Trophoblast cell (in vitro differentiated cells and primary cell): ENCODE measurements around the gene SASH1.

Source experiments
- DNase-seq, 2 donors: peaks; one replicate each; pipeline ENCODE4 v3.0.0-alpha.2; 2016
- H2AFZ ChIP-seq: 2 replicates; pipeline ENCODE4 v1.6.1; 2013; ENCODE audit warnings: low read length, moderate library complexity, mild to moderate bottlenecking; ENCODE audit not compliant: insufficient read depth, poor library complexity
- H2AK5ac ChIP-seq: 2 replicates; pipeline ENCODE4 v1.6.1; 2013; ENCODE audit warnings: mild to moderate bottlenecking, low read length
- H2BK120ac ChIP-seq: 2 replicates; pipeline ENCODE4 v1.6.1; 2013; ENCODE audit warnings: low read length, mild to moderate bottlenecking, moderate library complexity; ENCODE audit not compliant: insufficient read depth, poor library complexity
- H2BK12ac ChIP-seq: 2 replicates; pipeline ENCODE4 v1.6.1; 2013; ENCODE audit warnings: mild to moderate bottlenecking, low read length, moderate library complexity
- H2BK5ac ChIP-seq: 2 replicates; pipeline ENCODE4 v1.6.1; 2013; ENCODE audit warnings: low read length, low read depth, moderate library complexity, mild to moderate bottlenecking; ENCODE audit not compliant: poor library complexity
- H3K14ac ChIP-seq: 2 replicates; pipeline ENCODE4 v1.6.1; 2013; ENCODE audit warnings: mild to moderate bottlenecking, low read length
- H3K18ac ChIP-seq: 2 replicates; pipeline ENCODE4 v1.6.1; 2013; ENCODE audit warnings: mild to moderate bottlenecking, low read length
- H3K23ac ChIP-seq: 2 replicates; pipeline ENCODE4 v1.6.1; 2013; ENCODE audit warnings: low read length
- H3K27ac ChIP-seq: 2 replicates; pipeline ENCODE4 v1.5.1; 2013; ENCODE audit warnings: low read depth, mild to moderate bottlenecking, inconsistent platforms, low read length, moderate library complexity
- H3K27me3 ChIP-seq: 2 replicates; pipeline ENCODE4 v1.6.1; 2013; ENCODE audit warnings: inconsistent platforms, mild to moderate bottlenecking, low read length, moderate library complexity; ENCODE audit not compliant: insufficient read depth
- H3K36me3 ChIP-seq, 2 experiments: 1 replicate in 1 of 2; 2 replicates in 1 of 2; pipeline ENCODE4 v1.6.1; 2013; ENCODE audit warnings: low read length in 2 of 2, mild to moderate bottlenecking in 2 of 2, moderate library complexity in 1 of 2; ENCODE audit not compliant: insufficient read depth in 2 of 2, control insufficient read depth in 1 of 2
- H3K4ac ChIP-seq: 2 replicates; pipeline ENCODE4 v1.6.1; 2013; ENCODE audit warnings: low read depth, mild to moderate bottlenecking, low read length, moderate library complexity
- H3K4me1 ChIP-seq, 2 experiments: 1 replicate in 1 of 2; 2 replicates in 1 of 2; pipeline ENCODE4 v1.6.1; 2013; ENCODE audit warnings: low read length in 2 of 2, mild to moderate bottlenecking in 2 of 2, moderate library complexity in 1 of 2; ENCODE audit not compliant: insufficient read depth in 2 of 2, control insufficient read depth in 1 of 2
- H3K4me2 ChIP-seq: 2 replicates; pipeline ENCODE4 v1.6.1; 2013; ENCODE audit warnings: inconsistent platforms, mild to moderate bottlenecking, low read length, moderate library complexity
- H3K4me3 ChIP-seq: 2 replicates; pipeline ENCODE4 v1.5.1; 2013; ENCODE audit warnings: mild to moderate bottlenecking, low read depth, low read length, inconsistent platforms
- H3K79me1 ChIP-seq: one replicate; pipeline ENCODE4 v1.6.1; 2013; ENCODE audit warnings: low read length
- H3K79me2 ChIP-seq: 2 replicates; pipeline ENCODE4 v1.6.1; 2013; ENCODE audit warnings: low read length, mild to moderate bottlenecking; ENCODE audit not compliant: control insufficient read depth, insufficient read depth, poor library complexity
- H3K9ac ChIP-seq: 2 replicates; pipeline ENCODE4 v1.6.1; 2013; ENCODE audit warnings: mild to moderate bottlenecking, low read length
- H3K9me3 ChIP-seq: 2 replicates; pipeline ENCODE4 v1.6.1; 2013; ENCODE audit warnings: low read depth, mild to moderate bottlenecking, control low read depth, inconsistent platforms, low read length; ENCODE audit not compliant: insufficient read depth
- H4K12ac ChIP-seq: 2 replicates; pipeline ENCODE4 v1.6.1; 2013; ENCODE audit warnings: low read depth, mild to moderate bottlenecking, low read length, moderate library complexity
- H4K8ac ChIP-seq: 2 replicates; pipeline ENCODE4 v1.6.1; 2013; ENCODE audit warnings: low read depth, mild to moderate bottlenecking, low read length, moderate library complexity
- H4K91ac ChIP-seq: one replicate; pipeline ENCODE4 v1.6.1; 2013; ENCODE audit warnings: low read depth, mild to moderate bottlenecking, low read length, moderate library complexity
- WGBS: extraction: QIAGEN DNeasy Blood & Tissue Kit; methylation state at CpG from one replicate; pipeline ENCODE4 v1.1.7; 2013; ENCODE audit warnings: missing lambda C conversion rate; ENCODE audit not compliant: insufficient read length, insufficient coverage; ENCODE audit errors: extremely low coverage; 5-methylcytosine and 5-hydroxymethylcytosine counted together

Gene SASH1

GRCh38 chr6:148322704-148323103 lies 19.9 kb upstream of the SASH1 start:
- H3K14ac ChIP-seq: no peak overlapping the region
- no peak overlapping the region for H4K8ac ChIP-seq
- no CpG with 5 or more reads among the region's 3 CpGs for WGBS
- no peaks in the 10 kb centered on the region for H3K36me3 ChIP-seq
- H3K27me3 ChIP-seq: no peaks in the 10 kb centered on the region
- no peak overlapping the region for H2AK5ac ChIP-seq
- no peak overlapping the region for H2AFZ ChIP-seq
- no peaks in the 10 kb centered on the region for H3K9me3 ChIP-seq
- H3K9ac ChIP-seq: no peak overlapping the region
- H3K23ac ChIP-seq: no peak overlapping the region
- no peak for DNase-seq
- H3K79me2 ChIP-seq: no peaks in the 10 kb centered on the region
- no peak overlapping the region for H3K18ac ChIP-seq
- no peaks in the 10 kb centered on the region for H3K79me1 ChIP-seq
- H3K4me2 ChIP-seq: no peak overlapping the region
- no peak overlapping the region for H2BK120ac ChIP-seq
- no peak overlapping the region for H2BK5ac ChIP-seq
- H3K4ac ChIP-seq: no peak overlapping the region
- no peak overlapping the region for H3K27ac ChIP-seq
- no peak overlapping the region for H3K4me3 ChIP-seq
- peaks cover 0 to 1% of the 10 kb centered on the region in 2 experiments for H3K4me1 ChIP-seq
- no peak overlapping the region for H4K12ac ChIP-seq
- H2BK12ac ChIP-seq: no peak overlapping the region
- H4K91ac ChIP-seq: no peak overlapping the region

DNA sequence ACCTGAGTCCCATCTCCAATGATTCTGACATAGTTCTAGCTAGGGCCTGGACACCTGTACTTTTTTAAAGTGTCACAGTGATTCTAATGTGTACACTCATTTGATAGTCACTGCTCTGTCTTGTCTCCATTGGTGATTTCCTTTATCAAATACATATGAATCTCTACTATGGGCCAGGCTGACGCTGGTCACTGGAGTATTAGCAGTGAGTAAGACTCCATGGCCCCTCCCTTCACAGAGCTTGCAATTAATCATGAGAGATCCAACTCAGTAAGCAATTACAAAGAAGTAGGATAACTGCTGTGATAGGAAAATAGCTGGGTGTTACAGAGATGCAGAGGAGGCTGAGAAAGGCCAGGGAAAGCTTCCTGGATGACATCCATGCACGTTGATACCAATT lies 19.3 kb upstream of the SASH1 start:
- no peaks in the 10 kb centered on the region for H3K36me3 ChIP-seq
- no peaks in the 10 kb centered on the region for H3K79me1 ChIP-seq
- H3K14ac ChIP-seq: no peak overlapping the region
- H4K8ac ChIP-seq: no peak overlapping the region
- WGBS: no CpG with 5 or more reads among the region's 2 CpGs
- H4K12ac ChIP-seq: no peak overlapping the region
- peaks cover 0 to 1% of the 10 kb centered on the region in 2 experiments for H3K4me1 ChIP-seq
- H3K9me3 ChIP-seq: no peaks in the 10 kb centered on the region
- no peak overlapping the region for H2AFZ ChIP-seq
- no peak overlapping the region for H3K4ac ChIP-seq
- H3K9ac ChIP-seq: no peak overlapping the region
- no peaks in the 10 kb centered on the region for H3K79me2 ChIP-seq
- no peak overlapping the region for H2AK5ac ChIP-seq
- H3K27me3 ChIP-seq: no peaks in the 10 kb centered on the region
- no peak overlapping the region for H3K4me3 ChIP-seq
- H3K18ac ChIP-seq: no peak overlapping the region
- H3K23ac ChIP-seq: no peak overlapping the region
- H2BK120ac ChIP-seq: no peak overlapping the region
- no peak overlapping the region for H4K91ac ChIP-seq
- DNase-seq: no peak
- H3K27ac ChIP-seq: no peak overlapping the region
- no peak overlapping the region for H2BK5ac ChIP-seq
- no peak overlapping the region for H3K4me2 ChIP-seq
- no peak overlapping the region for H2BK12ac ChIP-seq

DNA sequence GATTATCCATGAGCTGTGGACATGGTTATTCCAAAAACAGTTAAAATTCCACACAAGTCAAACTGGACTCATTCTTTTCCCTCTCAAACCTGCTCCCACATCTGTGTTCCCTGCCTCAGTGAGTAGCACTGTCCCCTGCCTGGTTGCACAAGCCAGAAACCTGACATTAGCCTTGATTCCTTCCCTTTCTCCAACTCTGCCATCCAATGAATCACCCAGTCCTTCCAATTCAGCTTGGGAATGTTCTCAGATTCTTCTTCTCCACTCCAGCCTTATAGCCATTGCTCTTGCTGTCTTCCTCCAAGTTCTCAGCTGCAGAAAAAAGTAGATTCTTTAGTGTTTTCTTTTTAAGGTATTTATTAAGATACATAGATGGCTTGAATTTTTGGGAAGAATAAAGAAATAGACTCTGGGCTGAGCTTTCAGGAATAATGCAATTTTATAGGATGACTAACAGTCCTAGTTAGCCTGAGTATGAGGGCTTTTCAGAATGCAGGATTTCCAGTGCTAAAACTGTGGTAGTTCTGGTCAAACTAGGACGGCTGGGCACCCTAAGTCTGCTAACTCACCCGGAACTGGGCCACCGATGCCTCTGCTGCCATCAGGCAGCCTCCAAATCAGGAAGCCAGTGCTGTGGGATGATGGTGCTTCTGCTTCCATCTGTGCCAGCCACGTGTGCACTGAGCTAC lies 18.2 kb upstream of the SASH1 start:
- Histone ChIP-seq H2AK5ac (no peak overlapping the region), H2BK120ac (no peak overlapping the region), H3K79me2 (no peaks in the 10 kb centered on the region), H4K12ac (no peak overlapping the region), H3K9me3 (no peaks in the 10 kb centered on the region), H3K18ac (no peak overlapping the region), H3K4me3 (no peak overlapping the region), H3K9ac (no peak overlapping the region), H3K4me1 (peaks cover 0 to 1% of the 10 kb centered on the region in 2 experiments), H3K14ac (no peak overlapping the region), H2BK12ac (no peak overlapping the region), H3K27me3 (no peaks in the 10 kb centered on the region), H3K23ac (no peak overlapping the region), H3K27ac (no peak overlapping the region), H4K91ac (no peak overlapping the region), H2BK5ac (no peak overlapping the region), H2AFZ (no peak overlapping the region), H3K36me3 (no peaks in the 10 kb centered on the region), H3K4me2 (no peak overlapping the region), H4K8ac (no peak overlapping the region), H3K79me1 (no peaks in the 10 kb centered on the region), H3K4ac (no peak overlapping the region)
- no CpG with 5 or more reads among the region's 4 CpGs for WGBS
- DNase-seq: peak; percentile 36 to 72

- Histone ChIP-seq H3K4ac (no peak overlapping the region), H4K12ac (no peak overlapping the region)
- WGBS: no CpG with 5 or more reads among the region's 11 CpGs
Measured at GRCh38 chr6:148325316-148326068, 17.1 kb upstream of the SASH1 start.

More at GRCh38 chr6:148325316-148326068, 17.1 kb upstream of the SASH1 start:
- Histone ChIP-seq H3K36me3 (no peaks in the 10 kb centered on the region), H2BK5ac (no peak overlapping the region), H3K9ac (no peak overlapping the region), H3K27me3 (no peaks in the 10 kb centered on the region), H3K23ac (no peak overlapping the region), H3K27ac (no peak overlapping the region), H3K4me1 (peaks cover 0 to 1% of the 10 kb centered on the region in 2 experiments), H3K18ac (no peak overlapping the region), H2AFZ (no peak overlapping the region), H3K4me3 (no peak overlapping the region), H3K79me2 (no peaks in the 10 kb centered on the region), H3K14ac (no peak overlapping the region), H3K79me1 (no peaks in the 10 kb centered on the region), H4K8ac (no peak overlapping the region), H2BK12ac (no peak overlapping the region), H3K9me3 (no peaks in the 10 kb centered on the region), H3K4me2 (no peak overlapping the region), H2AK5ac (no peak overlapping the region), H2BK120ac (no peak overlapping the region), H4K91ac (no peak overlapping the region)
- DNase-seq: peak; percentile 64 to 70
